Right lobe of liver (tissue), 6 donors: ENCODE measurements around the gene THUMPD3. TPM values are rescaled to one million over a fixed set of nuclear protein-coding genes. Genes with fewer than 3 reads are reported as not detected.

ENCODE experiments used
- ATAC-seq, 4 donors: fragments of 200-7000 bp; cut with Tn5 transposase; one replicate each; pipeline ENCODE4 v1.9.1; 2020; ENCODE audit warnings: mild to moderate bottlenecking in 4 of 4, moderate library complexity in 4 of 4
- DNase-seq, 3 donors: peaks; one replicate each; pipeline ENCODE4 v3.0.0-alpha.2; 2020
- H3K27ac ChIP-seq, 3 donors: fragments of 200-600 bp; one replicate each; pipeline ENCODE4 v1.8.0; 2022
- H3K27me3 ChIP-seq, 2 donors: fragments of 200-600 bp; one replicate each; pipeline ENCODE4 v1.8.0; 2022
- H3K36me3 ChIP-seq, 4 donors: fragments of 200-600 bp; sonication (generic) in 1 of 4; one replicate each; pipeline versions ENCODE4 v1.5.1 to v1.8.0; 2017 to 2022; ENCODE audit warnings: control low read depth in 1 of 4
- H3K4me1 ChIP-seq, 4 donors: fragments of 200-600 bp; sonication (generic) in 1 of 4; one replicate each; pipeline versions ENCODE4 v1.5.1 to v1.8.0; 2017 to 2022; ENCODE audit warnings: control low read depth in 1 of 4
- H3K4me3 ChIP-seq, 3 donors: fragments of 200-600 bp; one replicate each; pipeline ENCODE4 v1.8.0; 2022
- H3K9me3 ChIP-seq, 4 donors: fragments of 200-600 bp; sonication (generic) in 1 of 4; one replicate each; pipeline versions ENCODE4 v1.5.1 to v1.8.0; 2017 to 2022; ENCODE audit warnings: control low read depth in 1 of 4
- CTCF ChIP-seq, 4 donors: fragments of 200-600 bp in 3 of 4; fragments of 450-650 bp in 1 of 4; IDR thresholded peaks; one replicate each; pipeline versions ENCODE4 v1.5.1 to v1.8.0; 2016 to 2022; ENCODE audit warnings: antibody characterized with exemption in 4 of 4, mild to moderate bottlenecking in 2 of 4
- POLR2A ChIP-seq: fragments of 450-650 bp; IDR thresholded peaks from one replicate; pipeline ENCODE4 v1.6.1; 2017; ENCODE audit warnings: antibody characterized with exemption, mild to moderate bottlenecking
- WGBS: methylation state at CpG from one replicate; pipeline ENCODE4 v1.1.6; 2018; ENCODE audit warnings: low coverage, low lambda C conversion rate; ENCODE audit not compliant: insufficient coverage; ENCODE audit errors: missing lambda C conversion rate; 5-methylcytosine and 5-hydroxymethylcytosine counted together
- intact Hi-C, 2 donors: fragments of 100-400 bp; cut with DNase I; formaldehyde crosslinking; loops; one replicate each; pipeline versions ENCODE4 v1.11.2 to v1.14.1; 2022
- total RNA-seq, 6 experiments: library from RNA; depleted of rRNA in 2 of 6; stranded (reverse); fragments of >200 nt in 2 of 6; fragmentation: NEBNext Ultra II Directional in 3 of 6; extraction: Animal tissue kit (Norgen Biotek cat#: 25700) in 3 of 6; gene quantifications; one replicate each; pipeline versions ENCODE4 v1.1.0 to v1.2.4, GENCODE V29; 2016 to 2023
- donor health status: DM: no; HTN: yes; CAD: no.
- donor health status: DM: no; HTN: no; CAD: no.
- donor health status: DM: no; HTN: no; CAD: no.
- donor health status: DM: no; HTN: yes; CAD: no.
- donor health status: DM: no; HTN: yes; CAD: no.

THUMPD3 gene
- total RNA-seq, 6 experiments from 2014 or later = 19.0 to 23.4 (median 21.2) TPM

GRCh38 chr3:9387322-9387655 is 24.4 kb downstream of the THUMPD3 start:
- no peaks in the 10 kb centered on the region for H3K9me3 ChIP-seq
- no peaks in the 10 kb centered on the region for H3K27me3 ChIP-seq
- no peak overlapping the region for H3K27ac ChIP-seq
- peaks cover 10 to 82% (median 44%) of the 10 kb centered on the region in 4 donors for H3K36me3 ChIP-seq
- H3K4me3 ChIP-seq = no peak overlapping the region
- ATAC-seq = no peak
- DNase-seq = no peak
- no peak for TF ChIP-seq CTCF (IDR thresholded peaks at IDR 0.05)
- TF ChIP-seq POLR2A = no peak
- intact Hi-C loops = loop anchor here in 1 of 2 donors (5.0 kb wide), 1 partner anchor 50 kb away; no protein-coding TSS in a partner anchor
- 78% methylated on average over 2 of the region's 2 CpGs for WGBS
- H3K4me1 ChIP-seq = peaks cover 0 to 1% (median 0%) of the 10 kb centered on the region in 4 donors

GRCh38 chr3:9388142-9388541 is 25.3 kb downstream of the THUMPD3 start:
- H3K9me3 ChIP-seq = no peaks in the 10 kb centered on the region
- WGBS = 68% methylated on average over 2 of the region's 2 CpGs
- peaks cover 0 to 10% (median 2%) of the 10 kb centered on the region in 4 donors for H3K4me1 ChIP-seq
- H3K4me3 ChIP-seq = no peak overlapping the region
- TF ChIP-seq POLR2A (no peak), CTCF (IDR thresholded peaks at IDR 0.05) (no peak)
- intact Hi-C loops = loop anchor here in 1 of 2 donors (5.0 kb wide), 1 partner anchor 49 kb away; no protein-coding TSS in a partner anchor
- ATAC-seq = no peak
- DNase-seq = no peak
- H3K27me3 ChIP-seq = no peaks in the 10 kb centered on the region
- H3K36me3 ChIP-seq = peaks cover 10 to 82% (median 43%) of the 10 kb centered on the region in 4 donors
- no peak overlapping the region for H3K27ac ChIP-seq

- Histone ChIP-seq H3K9me3 (no peaks in the 10 kb centered on the region), H3K27me3 (no peaks in the 10 kb centered on the region), H3K4me1 (peaks cover 0 to 11% (median 4%) of the 10 kb centered on the region in 4 donors), H3K36me3 (peaks cover 11 to 78% (median 46%) of the 10 kb centered on the region in 4 donors), H3K4me3 (no peak overlapping the region), H3K27ac (no peak overlapping the region)
- no peak for ATAC-seq
- WGBS = 94% methylated on average over 5 of the region's 5 CpGs
- intact Hi-C loops = loop anchor here in 1 of 2 donors (5.0 kb wide), 1 partner anchor 49 kb away; no protein-coding TSS in a partner anchor
- TF ChIP-seq POLR2A (no peak), CTCF (IDR thresholded peaks at IDR 0.05) (no peak)
- no peak for DNase-seq
Observed at GRCh38 chr3:9388562-9389272, 25.9 kb downstream of the THUMPD3 start.

- DNase-seq = no peak
- WGBS = 94% methylated on average over 5 of the region's 5 CpGs
Observed at GRCh38 chr3:9390265-9390888, 27.5 kb downstream of the THUMPD3 start.

More at GRCh38 chr3:9390265-9390888, 27.5 kb downstream of the THUMPD3 start:
- no peak for ATAC-seq
- peaks cover 14 to 62% (median 38%) of the 10 kb centered on the region in 4 donors for H3K36me3 ChIP-seq
- no peak overlapping the region for H3K4me3 ChIP-seq
- H3K4me1 ChIP-seq = peaks cover 0 to 24% (median 8%) of the 10 kb centered on the region in 4 donors
- intact Hi-C loops = no loop called here
- no peaks in the 10 kb centered on the region for H3K27me3 ChIP-seq
- no peaks in the 10 kb centered on the region for H3K9me3 ChIP-seq
- no peak overlapping the region for H3K27ac ChIP-seq
- TF ChIP-seq POLR2A (no peak), CTCF (IDR thresholded peaks at IDR 0.05) (no peak)
